Measurements from ENCODE around the gene OGFR. TPM values are rescaled to one million over a fixed set of nuclear protein-coding genes. Genes with fewer than 3 reads are reported as not detected.

The OGFR gene
- total RNA-seq, 1 donor from 2014 or later: 17.8 TPM

- ATAC-seq (ENCODE audit: poor library complexity) (no peak), DNase-seq (no peak)
- intact Hi-C loops (cut with DNase I): no loop called here
Observed at GRCh38 chr20:62828511-62829230, 24.0 kb downstream of the OGFR start.

GRCh38 chr20:62829231-62830230 lies 24.9 kb downstream of the OGFR start:
- peak; percentile 35 for DNase-seq
- intact Hi-C loops (cut with DNase I): no loop called here
- no peak for ATAC-seq (ENCODE audit: poor library complexity)

DNA sequence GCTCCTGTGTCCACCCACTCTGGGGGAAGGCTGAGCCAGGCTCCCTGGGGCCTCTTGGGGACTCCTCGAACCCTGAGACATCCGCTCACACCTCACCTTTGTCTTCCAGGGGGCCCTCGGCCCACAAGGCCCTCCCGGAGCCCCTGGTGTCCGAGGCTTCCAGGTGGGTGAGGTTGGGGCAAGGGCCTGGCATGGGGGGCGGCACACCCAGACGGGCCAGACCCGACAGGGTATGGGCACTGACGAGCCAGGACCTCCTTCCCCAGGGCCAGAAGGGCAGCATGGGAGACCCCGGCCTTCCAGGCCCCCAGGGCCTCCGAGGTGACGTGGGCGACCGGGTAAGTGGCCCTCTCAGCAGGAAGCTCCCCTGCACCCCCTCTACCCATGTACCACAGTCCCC lies 25.6 kb downstream of the OGFR start:
- ATAC-seq (ENCODE audit: poor library complexity) (no peak), DNase-seq (peak; percentile 18)
- intact Hi-C loops (cut with DNase I): no loop called here

DNA sequence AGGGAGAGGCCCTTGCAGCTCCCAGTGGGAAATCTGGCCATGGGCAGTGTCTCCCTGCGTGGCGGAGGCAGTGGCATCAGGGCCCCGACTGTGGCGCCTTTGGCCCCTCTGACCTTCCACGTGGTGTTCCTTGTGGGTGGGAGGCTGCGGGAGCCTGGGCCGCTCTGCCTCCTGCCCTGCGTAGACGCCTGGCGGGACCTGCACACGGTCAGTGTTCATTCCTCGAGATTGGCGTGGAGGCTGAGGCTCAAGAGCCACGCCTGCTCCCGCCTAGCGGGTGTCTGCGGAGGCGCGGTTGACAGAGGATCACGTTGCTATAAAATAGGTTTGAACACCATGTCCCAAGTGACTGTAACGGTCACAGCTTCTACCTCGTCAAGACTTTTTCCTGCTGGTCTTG lies 26.2 kb downstream of the OGFR start:
- DNase-seq (peak; percentile 23), ATAC-seq (ENCODE audit: poor library complexity) (no peak)
- intact Hi-C loops (cut with DNase I): no loop called here

- ATAC-seq (ENCODE audit: poor library complexity) (peak; percentile 19), DNase-seq (no peak)
- intact Hi-C loops (cut with DNase I): no loop called here
Observed at GRCh38 chr20:62831361-62831788, 26.7 kb downstream of the OGFR start.

GRCh38 chr20:62831854-62832211 lies 27.2 kb downstream of the OGFR start:
- intact Hi-C loops (cut with DNase I): no loop called here
- ATAC-seq (ENCODE audit: poor library complexity) (no peak), DNase-seq (no peak)

DNA sequence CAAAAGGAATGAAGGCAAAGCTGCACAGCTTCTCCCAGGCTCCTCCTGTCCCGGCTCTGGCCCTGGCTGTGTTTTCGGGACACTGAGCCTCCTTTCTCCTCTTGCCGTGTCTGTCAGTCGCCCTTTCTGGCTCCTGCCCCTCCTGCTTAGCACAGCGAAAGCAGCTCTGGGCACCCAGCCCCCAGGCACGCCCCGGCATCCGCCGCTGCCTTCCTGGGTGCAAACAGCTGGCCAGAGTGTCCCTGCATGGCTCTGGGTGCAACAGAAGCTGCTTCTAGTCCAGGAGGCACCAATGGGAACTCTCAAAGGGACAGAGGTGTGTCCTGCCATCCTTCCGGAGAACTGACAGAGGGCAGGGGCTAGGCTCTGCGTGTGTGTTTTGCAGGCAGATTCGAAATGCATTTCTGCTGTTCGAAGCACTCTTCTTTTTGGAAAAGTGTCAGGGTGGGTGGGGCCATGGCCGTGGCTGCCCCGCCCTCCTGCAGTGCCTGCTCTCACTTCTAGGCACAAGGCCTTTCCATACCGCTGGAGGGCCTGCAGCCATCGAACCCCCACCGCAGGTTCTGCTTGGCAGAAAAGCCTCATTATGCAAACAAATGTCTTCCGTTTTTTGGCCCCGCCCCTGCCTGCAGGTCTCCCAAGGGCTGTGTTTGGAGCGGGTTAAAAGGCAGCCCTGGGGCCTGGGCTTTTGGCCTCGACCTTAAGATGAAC lies 27.7 kb downstream of the OGFR start:
- intact Hi-C loops (cut with DNase I): no loop called here
- DNase-seq: peak; percentile 61
- ATAC-seq (ENCODE audit: poor library complexity): peak; percentile 32

GRCh38 chr20:62832951-62833391 lies 28.3 kb downstream of the OGFR start:
- ATAC-seq (ENCODE audit: poor library complexity) (no peak), DNase-seq (peak; percentile 40)
- intact Hi-C loops (cut with DNase I): no loop called here

DNA sequence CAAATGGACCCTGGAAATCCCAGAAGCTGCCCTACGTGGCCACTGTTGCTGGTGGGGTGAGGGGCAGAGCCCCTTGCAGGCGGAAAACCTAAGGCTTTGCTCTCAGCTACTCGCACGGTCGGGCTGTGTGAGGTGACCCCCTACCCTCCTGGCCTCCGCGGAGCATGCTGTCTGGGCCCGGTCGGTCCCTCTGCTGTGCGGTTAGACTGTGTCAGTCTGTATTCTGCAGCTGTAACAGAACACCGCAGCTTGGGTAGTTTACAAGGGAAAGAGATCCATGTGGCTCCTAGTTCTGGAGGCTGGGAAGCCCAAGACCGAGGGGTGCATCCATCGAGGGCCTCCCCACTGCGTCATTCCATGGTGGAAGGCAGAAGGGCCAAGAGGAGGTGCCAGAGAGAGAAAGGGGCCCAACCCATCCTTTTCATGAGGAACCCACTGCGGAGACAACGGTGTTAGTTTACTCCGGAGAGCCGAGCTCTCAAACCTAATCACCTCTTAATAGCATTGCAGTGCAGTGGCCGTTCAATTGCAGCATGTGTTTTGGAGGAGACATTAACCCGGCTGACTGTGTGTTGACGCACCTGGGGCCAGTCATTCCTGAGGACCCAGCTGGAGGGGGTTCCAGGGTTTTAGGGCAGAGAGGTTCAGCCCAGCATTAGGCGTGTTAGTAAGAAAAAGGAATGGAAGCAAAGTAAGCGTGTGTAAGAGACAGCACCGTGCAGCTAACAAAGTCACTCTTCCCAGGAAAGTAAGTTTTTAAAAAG lies 30.5 kb downstream of the OGFR start:
- peak; percentile 20 for DNase-seq
- no peak for ATAC-seq (ENCODE audit: poor library complexity)
- intact Hi-C loops (cut with DNase I): no loop called here

DNA sequence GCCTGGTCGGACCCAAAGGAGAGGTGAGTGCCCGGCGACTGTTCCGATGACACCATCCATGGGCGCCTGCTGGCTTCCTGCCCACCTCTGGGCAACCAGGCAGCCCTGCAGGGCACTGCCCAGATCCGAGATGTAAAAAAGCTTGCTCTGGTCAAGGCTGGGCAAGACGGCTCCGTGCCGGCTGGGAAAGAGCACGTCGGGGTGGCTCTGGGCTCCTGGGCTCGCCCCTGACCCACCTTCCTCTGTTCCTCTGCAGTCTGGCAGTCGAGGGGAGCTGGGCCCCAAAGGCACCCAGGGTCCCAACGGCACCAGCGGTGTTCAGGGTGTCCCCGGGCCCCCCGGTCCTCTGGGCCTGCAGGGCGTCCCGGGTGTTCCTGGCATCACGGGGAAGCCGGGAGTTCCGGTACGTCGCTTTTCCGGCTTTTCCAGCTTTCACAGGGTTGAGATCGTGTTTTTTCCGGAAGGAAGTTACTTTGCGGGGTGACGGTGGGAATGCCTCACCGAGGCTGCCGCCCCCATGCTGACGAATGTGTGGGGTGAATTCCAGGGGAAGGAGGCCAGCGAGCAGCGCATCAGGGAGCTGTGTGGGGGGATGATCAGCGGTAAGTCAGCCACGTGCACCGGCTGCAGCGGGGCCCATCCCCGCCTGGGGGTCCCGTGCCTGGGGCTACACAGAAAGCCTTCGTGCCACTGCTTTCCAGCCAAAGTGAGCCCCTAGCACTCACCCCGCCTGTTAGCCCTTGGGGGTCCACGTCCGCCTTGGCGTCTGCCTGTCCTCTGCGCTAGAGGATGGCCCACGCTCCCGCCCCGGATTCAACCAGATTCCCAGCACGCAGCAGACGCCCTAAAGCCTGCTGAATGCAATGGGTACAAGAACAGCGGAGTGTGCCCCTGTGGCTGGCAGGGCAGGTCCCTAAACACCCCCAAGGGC lies 31.6 kb downstream of the OGFR start:
- peak; percentile 31 for DNase-seq
- intact Hi-C loops (cut with DNase I): no loop called here
- no peak for ATAC-seq (ENCODE audit: poor library complexity)

GRCh38 chr20:62836967-62837490 lies 32.4 kb downstream of the OGFR start:
- peak; percentile 33 for DNase-seq
- ATAC-seq (ENCODE audit: poor library complexity): no peak
- intact Hi-C loops (cut with DNase I): no loop called here

- intact Hi-C loops (cut with DNase I): no loop called here
- ATAC-seq (ENCODE audit: poor library complexity) (no peak), DNase-seq (peak; percentile 15)
Observed at GRCh38 chr20:62837790-62838127, 33.1 kb downstream of the OGFR start.

- ATAC-seq (ENCODE audit: poor library complexity): peak; percentile 61
- intact Hi-C loops (cut with DNase I): no loop called here
Observed at GRCh38 chr20:62838128-62838891, 33.7 kb downstream of the OGFR start.

DNA sequence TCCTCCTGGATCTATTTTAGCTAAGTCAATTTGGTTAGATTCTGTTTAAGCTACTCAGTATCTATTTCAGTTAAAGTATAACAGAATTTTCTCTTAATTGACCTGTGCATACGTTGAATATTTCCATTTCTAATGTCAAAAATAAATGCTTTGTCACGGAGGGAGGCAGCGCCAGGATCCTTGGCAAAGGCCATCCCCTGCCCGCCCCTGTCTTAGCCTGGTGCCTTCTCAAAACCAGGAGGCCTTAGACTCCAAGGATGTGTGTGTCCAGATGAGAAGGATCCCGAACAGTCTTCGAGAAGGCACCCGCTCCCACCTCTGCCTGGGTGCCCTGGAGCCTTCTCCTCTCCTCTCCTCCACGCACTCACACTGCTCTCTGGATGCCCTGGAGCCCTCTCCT lies 34.6 kb downstream of the OGFR start:
- no peak for ATAC-seq (ENCODE audit: poor library complexity)
- peak; percentile 6 for DNase-seq
- intact Hi-C loops (cut with DNase I): no loop called here

More at GRCh38 chr20:62838128-62838891, 33.7 kb downstream of the OGFR start:
- peak; percentile 51 for DNase-seq

- ATAC-seq (ENCODE audit: poor library complexity) (no peak), DNase-seq (no peak)
- intact Hi-C loops (cut with DNase I): no loop called here
Observed at GRCh38 chr20:62839816-62840215, 35.2 kb downstream of the OGFR start.

Measured in Right ventricle myocardium superior (tissue), 1 donor.